Progenitor cell of endocrine pancreas (in vitro differentiated cells): ENCODE data around the gene KCNA2. TPM values are rescaled to one million over a fixed set of nuclear protein-coding genes. Genes with fewer than 3 reads are reported as not detected.

ENCODE experiments used
- DNase-seq: peaks from one replicate; pipeline ENCODE4 v3.0.0; 2021; ENCODE audit warnings: low spot score; ENCODE audit not compliant: unreplicated experiment
- H3K27ac Mint-ChIP-seq: 2 replicates; pipeline ENCODE4 v1.8.0; 2021; ENCODE audit warnings: mild to moderate bottlenecking, moderate library complexity, mixed read lengths
- H3K27me3 Mint-ChIP-seq: 2 replicates; pipeline ENCODE4 v1.8.0; 2021; ENCODE audit warnings: mixed read lengths
- H3K36me3 Mint-ChIP-seq: 2 replicates; pipeline ENCODE4 v1.8.0; 2022; ENCODE audit warnings: mixed read lengths; ENCODE audit not compliant: insufficient read depth
- H3K4me1 Mint-ChIP-seq: 2 replicates; pipeline ENCODE4 v1.8.0; 2021; ENCODE audit warnings: low read depth, mixed read lengths
- H3K4me3 Mint-ChIP-seq: 2 replicates; pipeline ENCODE4 v1.8.0; 2021; ENCODE audit warnings: low read depth, mild to moderate bottlenecking, moderate library complexity, mixed read lengths
- H3K9me3 Mint-ChIP-seq: 2 replicates; pipeline ENCODE4 v1.8.0; 2021; ENCODE audit warnings: low read depth, mixed read lengths
- total RNA-seq: library from RNA; stranded (reverse); gene quantifications from 2 replicates; pipeline ENCODE4 v1.2.1, GENCODE V29; 2021
- TF ChIP-seq, protein P1 (sequence below): fragments of 200-600 bp; sonication (generic); IDR thresholded peaks from one replicate; pipeline ENCODE4 v1.5.0; 2021; ENCODE audit warnings: antibody characterized with exemption, mild to moderate bottlenecking; ENCODE audit not compliant: unreplicated experiment

Gene KCNA2
- total RNA-seq, 1 donor from 2014 or later = 0.05 TPM

DNA sequence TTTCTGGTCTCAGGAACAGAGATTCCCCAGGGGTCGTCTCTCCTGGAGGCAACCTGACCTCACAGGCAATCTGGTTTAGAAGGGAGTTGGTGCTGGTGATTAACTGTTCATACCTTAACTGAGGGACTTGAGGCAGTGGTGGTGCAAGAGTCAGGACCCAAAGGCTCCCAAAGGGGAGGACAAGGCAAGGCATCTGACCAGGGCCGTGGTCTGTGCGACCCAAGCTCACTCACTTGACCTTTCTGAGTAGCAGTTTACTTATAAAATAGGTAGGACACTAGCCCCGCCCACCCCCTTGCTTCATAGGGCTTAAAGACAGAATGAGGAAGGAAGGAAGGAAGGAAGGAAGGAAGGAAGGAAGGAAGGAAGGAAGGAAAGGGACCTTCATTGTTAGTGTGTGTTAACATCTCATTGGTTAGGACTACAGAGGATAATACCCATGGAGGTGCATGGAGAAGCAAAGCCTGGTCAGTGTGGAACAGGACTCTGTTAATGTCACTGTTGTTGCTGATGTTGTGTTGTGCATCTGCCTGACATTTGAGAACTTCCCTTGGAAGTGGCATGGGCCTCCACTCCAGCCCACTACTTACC is 4.6 kb upstream of the KCNA2 start:
- no peaks in the 10 kb centered on the region for H3K36me3 Mint-ChIP-seq
- TF ChIP-seq, protein P1, sequence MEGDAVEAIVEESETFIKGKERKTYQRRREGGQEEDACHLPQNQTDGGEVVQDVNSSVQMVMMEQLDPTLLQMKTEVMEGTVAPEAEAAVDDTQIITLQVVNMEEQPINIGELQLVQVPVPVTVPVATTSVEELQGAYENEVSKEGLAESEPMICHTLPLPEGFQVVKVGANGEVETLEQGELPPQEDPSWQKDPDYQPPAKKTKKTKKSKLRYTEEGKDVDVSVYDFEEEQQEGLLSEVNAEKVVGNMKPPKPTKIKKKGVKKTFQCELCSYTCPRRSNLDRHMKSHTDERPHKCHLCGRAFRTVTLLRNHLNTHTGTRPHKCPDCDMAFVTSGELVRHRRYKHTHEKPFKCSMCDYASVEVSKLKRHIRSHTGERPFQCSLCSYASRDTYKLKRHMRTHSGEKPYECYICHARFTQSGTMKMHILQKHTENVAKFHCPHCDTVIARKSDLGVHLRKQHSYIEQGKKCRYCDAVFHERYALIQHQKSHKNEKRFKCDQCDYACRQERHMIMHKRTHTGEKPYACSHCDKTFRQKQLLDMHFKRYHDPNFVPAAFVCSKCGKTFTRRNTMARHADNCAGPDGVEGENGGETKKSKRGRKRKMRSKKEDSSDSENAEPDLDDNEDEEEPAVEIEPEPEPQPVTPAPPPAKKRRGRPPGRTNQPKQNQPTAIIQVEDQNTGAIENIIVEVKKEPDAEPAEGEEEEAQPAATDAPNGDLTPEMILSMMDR = no peak
- peaks cover 86% of the 10 kb centered on the region for H3K27me3 Mint-ChIP-seq
- H3K4me3 Mint-ChIP-seq = no peak overlapping the region
- H3K9me3 Mint-ChIP-seq = no peaks in the 10 kb centered on the region
- no peak overlapping the region for H3K27ac Mint-ChIP-seq
- H3K4me1 Mint-ChIP-seq = peaks cover 5% of the 10 kb centered on the region
- DNase-seq = no peak

DNA sequence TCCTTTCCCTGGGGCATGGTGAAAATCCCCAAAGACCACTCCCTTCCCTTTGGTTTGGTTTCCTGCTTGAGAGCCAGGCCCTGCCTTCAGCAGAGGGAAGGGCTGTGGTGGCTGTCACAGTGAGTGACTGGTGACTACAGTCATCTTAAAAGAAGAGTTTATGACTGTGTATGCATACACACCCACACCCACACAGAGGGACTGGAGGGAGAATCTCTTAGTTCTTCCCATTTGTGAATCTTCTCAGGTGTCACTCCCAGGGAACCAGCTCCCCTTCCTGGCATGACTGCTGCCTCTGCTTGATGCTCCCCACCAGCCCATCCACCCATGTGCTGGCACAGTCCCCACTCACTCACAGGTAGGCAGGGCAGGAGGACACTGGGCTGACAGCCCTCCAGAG is 3.9 kb upstream of the KCNA2 start:
- no peaks in the 10 kb centered on the region for H3K9me3 Mint-ChIP-seq
- no peak overlapping the region for H3K4me3 Mint-ChIP-seq
- no peak for DNase-seq
- H3K36me3 Mint-ChIP-seq = no peaks in the 10 kb centered on the region
- H3K4me1 Mint-ChIP-seq = peaks cover 5% of the 10 kb centered on the region
- peaks cover 87% of the 10 kb centered on the region for H3K27me3 Mint-ChIP-seq
- TF ChIP-seq, protein P1 = no peak
- H3K27ac Mint-ChIP-seq = no peak overlapping the region

DNA sequence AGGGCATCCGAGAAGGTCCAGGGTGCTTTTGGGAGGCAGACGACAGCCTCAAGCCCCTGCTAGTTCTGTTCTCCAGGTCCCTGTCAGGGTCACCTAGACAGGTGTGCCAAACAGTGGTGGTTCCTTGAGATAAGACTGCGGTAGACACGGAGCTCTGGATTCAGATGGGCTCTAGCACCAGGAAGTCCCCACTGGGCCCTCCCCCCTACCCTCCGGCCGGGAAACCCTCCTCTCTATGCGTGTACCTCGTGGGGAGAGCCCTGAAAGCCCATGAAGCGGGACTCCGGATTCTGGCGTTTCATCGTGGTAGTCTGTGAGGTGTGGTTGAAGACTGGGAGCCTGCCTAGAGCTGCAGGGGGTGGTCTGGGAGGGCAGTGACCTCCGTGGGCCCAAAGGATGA is 2.1 kb upstream of the KCNA2 start:
- TF ChIP-seq, protein P1 = no peak
- no peaks in the 10 kb centered on the region for H3K9me3 Mint-ChIP-seq
- peaks cover 87% of the 10 kb centered on the region for H3K27me3 Mint-ChIP-seq
- H3K4me3 Mint-ChIP-seq = no peak overlapping the region
- H3K27ac Mint-ChIP-seq = no peak overlapping the region
- H3K36me3 Mint-ChIP-seq = no peaks in the 10 kb centered on the region
- DNase-seq = no peak
- peaks cover 5% of the 10 kb centered on the region for H3K4me1 Mint-ChIP-seq

DNA sequence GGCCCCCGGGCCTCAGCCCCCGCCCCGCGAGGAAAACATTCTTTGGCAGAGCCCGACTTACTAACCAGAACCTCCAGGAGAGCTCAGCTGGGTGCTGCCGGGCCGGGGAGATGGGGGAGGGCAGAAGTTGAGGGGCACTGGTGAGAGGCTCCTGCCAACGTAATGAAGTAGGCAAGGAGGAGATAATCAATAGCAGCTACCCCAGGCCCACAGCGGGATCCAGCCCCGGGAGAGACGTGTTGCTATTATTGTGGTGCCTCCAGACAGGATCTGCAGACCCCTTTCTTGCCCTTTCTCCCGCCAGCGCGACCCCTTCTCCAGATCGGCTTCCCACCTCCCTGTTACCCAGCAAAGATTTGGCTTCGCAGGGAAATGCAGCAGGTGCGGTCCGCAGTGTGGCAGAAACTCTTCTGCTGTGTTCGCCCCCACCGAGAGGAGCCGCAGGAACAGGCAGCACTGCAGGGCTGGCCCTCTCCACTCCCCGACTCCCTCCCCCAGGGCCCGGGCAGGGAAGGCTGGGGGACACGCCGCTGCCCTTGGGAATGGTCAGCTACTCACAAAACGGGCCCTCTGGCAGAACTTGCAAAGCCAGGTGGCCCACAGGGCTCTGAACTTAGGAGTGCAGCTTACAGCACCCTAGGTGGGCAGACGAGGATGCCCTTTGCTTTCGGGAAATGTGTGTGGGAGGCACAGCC is 1.5 kb upstream of the KCNA2 start:
- Mint-ChIP-seq H3K4me1 (peaks cover 5% of the 10 kb centered on the region), H3K9me3 (no peaks in the 10 kb centered on the region), H3K27ac (no peak overlapping the region), H3K36me3 (no peaks in the 10 kb centered on the region), H3K27me3 (peaks cover 87% of the 10 kb centered on the region), H3K4me3 (peak overlapping the region; percentile 16)
- TF ChIP-seq, protein P1 = no peak
- DNase-seq = no peak

DNA sequence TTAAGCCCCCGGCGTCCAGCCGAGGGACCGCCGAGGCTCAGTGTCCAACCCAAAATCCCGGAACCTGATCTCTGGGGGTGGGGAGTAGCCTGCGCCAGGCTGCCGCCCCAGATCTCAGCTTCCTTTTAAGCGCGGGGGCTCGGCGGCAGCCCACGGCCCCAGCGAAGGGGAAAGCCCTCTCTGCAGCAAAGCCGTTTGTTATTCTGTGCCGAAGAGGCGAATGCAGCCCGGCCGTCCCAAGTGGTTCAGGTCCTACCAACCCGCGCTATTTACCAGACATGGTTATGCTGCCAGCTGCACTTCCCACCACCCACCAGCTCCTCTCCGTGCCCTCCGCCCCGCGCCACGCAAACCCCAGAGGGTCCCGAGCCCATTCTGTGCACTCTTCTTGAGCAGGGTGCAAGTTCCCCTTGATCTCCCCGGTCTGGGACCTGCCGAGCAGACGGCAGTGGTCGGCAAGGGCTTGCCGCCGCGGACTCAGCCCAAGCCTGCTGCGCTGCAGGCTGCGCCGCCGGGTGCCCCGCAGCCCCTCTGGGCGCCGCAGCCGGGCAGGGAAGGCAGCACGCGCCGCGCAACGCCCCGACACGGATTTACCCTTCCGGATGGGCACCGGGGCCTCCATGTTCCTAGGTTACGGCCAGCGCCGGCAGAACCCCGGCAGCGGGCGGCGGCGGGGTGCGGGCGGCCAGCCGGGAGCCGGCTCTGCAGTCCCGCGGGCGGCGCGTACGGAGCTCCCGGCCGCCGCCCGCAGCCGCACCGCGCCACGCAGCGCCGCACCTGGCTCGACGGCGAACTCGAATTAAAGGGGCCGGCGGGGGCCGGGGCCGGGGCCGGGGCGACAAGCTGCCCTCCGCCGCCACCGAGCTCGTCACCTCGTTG is 738 bp upstream of the KCNA2 start:
- Mint-ChIP-seq H3K27me3 (peaks cover 88% of the 10 kb centered on the region), H3K27ac (no peak overlapping the region), H3K4me1 (peaks cover 5% of the 10 kb centered on the region), H3K36me3 (no peaks in the 10 kb centered on the region), H3K4me3 (peak overlapping the region; percentile 65), H3K9me3 (no peaks in the 10 kb centered on the region)
- TF ChIP-seq, protein P1 = no peak
- no peak for DNase-seq
